HepG2 (cell line): ENCODE measurements around the gene GBP1. TPM values are rescaled to one million over a fixed set of nuclear protein-coding genes. Genes with fewer than 3 reads are reported as not detected.

Experiments
- FOXM1 ChIP-seq: sonication (generic); formaldehyde crosslinking; IDR thresholded peaks from 2 replicates; pipeline ENCODE4 v1.5.0; 2020; ENCODE audit warnings: missing genetic modification reagents
- HNRNPL ChIP-seq: fragments of 200-400 bp; formaldehyde crosslinking; IDR thresholded peaks from 2 replicates; pipeline ENCODE4 v1.6.1; 2017; ENCODE audit warnings: mild to moderate bottlenecking, low read depth, low read length
- ISX ChIP-seq: sonication (generic); formaldehyde crosslinking; conservative IDR thresholded peaks from 2 replicates; pipeline ENCODE4 v1.5.0; 2020; ENCODE audit warnings: missing genetic modification reagents
- NRL ChIP-seq: sonication (generic); formaldehyde crosslinking; IDR thresholded peaks from 2 replicates; pipeline ENCODE4 v1.5.0; 2020; ENCODE audit warnings: missing genetic modification reagents, mild to moderate bottlenecking, moderate library complexity, borderline replicate concordance
- PHF5A ChIP-seq: IDR thresholded peaks from one replicate; pipeline ENCODE4 v1.6.1; 2018; ENCODE audit warnings: low read depth, missing genetic modification reagents; ENCODE audit not compliant: unreplicated experiment
- PLRG1 ChIP-seq: fragments of 450-650 bp; conservative IDR thresholded peaks from 2 replicates; pipeline ENCODE4 v1.6.1; 2016
- RBM39 ChIP-seq: fragments of 200-400 bp; formaldehyde crosslinking; IDR thresholded peaks from one replicate; pipeline ENCODE4 v1.6.1; 2018; ENCODE audit warnings: antibody characterized with exemption, mild to moderate bottlenecking, low read depth, low read length; ENCODE audit not compliant: poor library complexity, severe bottlenecking
- SALL2 ChIP-seq: sonication (generic); formaldehyde crosslinking; IDR thresholded peaks from 2 replicates; pipeline ENCODE4 v1.8.1; 2023; ENCODE audit warnings: mild to moderate bottlenecking, missing genetic modification reagents, inconsistent platforms
- SETDB1 ChIP-seq: sonication (generic); formaldehyde crosslinking; IDR thresholded peaks from 2 replicates; pipeline ENCODE4 v1.5.1; 2020; ENCODE audit warnings: missing genetic modification reagents, mild to moderate bottlenecking, borderline replicate concordance
- USF2 ChIP-seq, 2 experiments: sonication (generic) in 1 of 2; formaldehyde crosslinking in 1 of 2; IDR thresholded peaks; 2 replicates each; pipeline versions ENCODE4 v1.5.1 to v1.6.1; 2011 to 2020; ENCODE audit warnings: borderline replicate concordance in 1 of 2, low read depth in 1 of 2, low read length in 1 of 2, mild to moderate bottlenecking in 1 of 2, missing genetic modification reagents in 1 of 2, moderate library complexity in 1 of 2
- ZBTB34 ChIP-seq: sonication (generic); formaldehyde crosslinking; IDR thresholded peaks from 2 replicates; pipeline ENCODE4 v1.8.0; 2022; ENCODE audit warnings: mild to moderate bottlenecking, missing genetic modification reagents
- ZFP1 ChIP-seq: IDR thresholded peaks from 2 replicates; pipeline ENCODE4 v1.6.1; 2016
- ZFP90 ChIP-seq: sonication (generic); formaldehyde crosslinking; IDR thresholded peaks from 2 replicates; pipeline ENCODE4 v1.8.0; 2022; ENCODE audit warnings: missing genetic modification reagents, mild to moderate bottlenecking, inconsistent platforms, borderline replicate concordance
- ZNF275 ChIP-seq: sonication (generic); formaldehyde crosslinking; IDR thresholded peaks from 2 replicates; pipeline ENCODE4 v1.8.0; 2022; ENCODE audit warnings: missing genetic modification reagents, mild to moderate bottlenecking, inconsistent platforms, borderline replicate concordance
- ZNF343 ChIP-seq: sonication (generic); formaldehyde crosslinking; IDR thresholded peaks from 2 replicates; pipeline ENCODE4 v1.4.0; 2020; ENCODE audit warnings: mild to moderate bottlenecking, missing genetic modification reagents
- polyA plus RNA-seq, 8 experiments: library from polyadenylated mRNA; depleted of rRNA in 3 of 8; stranded (reverse) in 7 of 8; unstranded in 1 of 8; fragments of >200 nt; fragmentation: Illumina TruSeq in 4 of 8; extraction: Trizol in 4 of 8; gene quantifications; 2 replicates each; pipeline versions ENCODE4 v1.2.1 to v1.2.3, GENCODE V29; 2011 to 2016; ENCODE audit warnings: low read depth in 4 of 8, missing spikeins in 1 of 8, mixed read lengths in 1 of 8; ENCODE audit not compliant: insufficient read depth in 1 of 8
- total RNA-seq, 5 experiments: library from RNA; depleted of rRNA; stranded (reverse); fragments of >200 nt; fragmentation: Illumina TruSeq; extraction: Trizol; gene quantifications; 2 replicates each; pipeline ENCODE4 v1.2.3, GENCODE V29; 2016; ENCODE audit warnings: low read depth in 1 of 5
- TF ChIP-seq, protein P1 (sequence below): sonication (generic); formaldehyde crosslinking; conservative IDR thresholded peaks from 2 replicates; pipeline ENCODE4 v1.5.0; 2020; ENCODE audit warnings: missing genetic modification reagents
- TF ChIP-seq, protein P2 (sequence below): sonication (generic); formaldehyde crosslinking; IDR thresholded peaks from 2 replicates; pipeline ENCODE4 v1.4.0; 2020; ENCODE audit warnings: missing genetic modification reagents, borderline replicate concordance

Gene GBP1
- total and polyA plus RNA-seq, 2 of the 13 experiments (the other 11 are each of a cell fraction or from before 2014, with no cell fraction given) = 0.62 to 2.3 TPM

- TF ChIP-seq, protein P1, sequence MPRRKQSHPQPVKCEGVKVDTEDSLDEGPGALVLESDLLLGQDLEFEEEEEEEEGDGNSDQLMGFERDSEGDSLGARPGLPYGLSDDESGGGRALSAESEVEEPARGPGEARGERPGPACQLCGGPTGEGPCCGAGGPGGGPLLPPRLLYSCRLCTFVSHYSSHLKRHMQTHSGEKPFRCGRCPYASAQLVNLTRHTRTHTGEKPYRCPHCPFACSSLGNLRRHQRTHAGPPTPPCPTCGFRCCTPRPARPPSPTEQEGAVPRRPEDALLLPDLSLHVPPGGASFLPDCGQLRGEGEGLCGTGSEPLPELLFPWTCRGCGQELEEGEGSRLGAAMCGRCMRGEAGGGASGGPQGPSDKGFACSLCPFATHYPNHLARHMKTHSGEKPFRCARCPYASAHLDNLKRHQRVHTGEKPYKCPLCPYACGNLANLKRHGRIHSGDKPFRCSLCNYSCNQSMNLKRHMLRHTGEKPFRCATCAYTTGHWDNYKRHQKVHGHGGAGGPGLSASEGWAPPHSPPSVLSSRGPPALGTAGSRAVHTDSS (CRISPR knock-in tag) = no peak
- TF ChIP-seq ZBTB34 (CRISPR knock-in tag) (no peak), SETDB1 (CRISPR knock-in tag) (no peak), USF2 (IDR thresholded peaks at IDR 0.05; ENCODE audit: low read depth, low read length) (no peak), USF2 (CRISPR knock-in tag; IDR thresholded peaks at IDR 0.05; ENCODE audit: borderline replicate concordance) (no peak), SALL2 (no peak), PHF5A (CRISPR knock-in tag) (no peak), HNRNPL (no peak), ZFP90 (CRISPR knock-in tag) (no peak), RBM39 (no peak), ISX (no peak), FOXM1 (CRISPR knock-in tag) (no peak), ZNF343 (CRISPR knock-in tag) (no peak), PLRG1 (no peak), ZFP1 (CRISPR knock-in tag) (peak; percentile 50; the same call in 1 of the 2 replicates), NRL (CRISPR knock-in tag) (no peak), ZNF275 (CRISPR knock-in tag) (no peak)
- TF ChIP-seq, protein P2, sequence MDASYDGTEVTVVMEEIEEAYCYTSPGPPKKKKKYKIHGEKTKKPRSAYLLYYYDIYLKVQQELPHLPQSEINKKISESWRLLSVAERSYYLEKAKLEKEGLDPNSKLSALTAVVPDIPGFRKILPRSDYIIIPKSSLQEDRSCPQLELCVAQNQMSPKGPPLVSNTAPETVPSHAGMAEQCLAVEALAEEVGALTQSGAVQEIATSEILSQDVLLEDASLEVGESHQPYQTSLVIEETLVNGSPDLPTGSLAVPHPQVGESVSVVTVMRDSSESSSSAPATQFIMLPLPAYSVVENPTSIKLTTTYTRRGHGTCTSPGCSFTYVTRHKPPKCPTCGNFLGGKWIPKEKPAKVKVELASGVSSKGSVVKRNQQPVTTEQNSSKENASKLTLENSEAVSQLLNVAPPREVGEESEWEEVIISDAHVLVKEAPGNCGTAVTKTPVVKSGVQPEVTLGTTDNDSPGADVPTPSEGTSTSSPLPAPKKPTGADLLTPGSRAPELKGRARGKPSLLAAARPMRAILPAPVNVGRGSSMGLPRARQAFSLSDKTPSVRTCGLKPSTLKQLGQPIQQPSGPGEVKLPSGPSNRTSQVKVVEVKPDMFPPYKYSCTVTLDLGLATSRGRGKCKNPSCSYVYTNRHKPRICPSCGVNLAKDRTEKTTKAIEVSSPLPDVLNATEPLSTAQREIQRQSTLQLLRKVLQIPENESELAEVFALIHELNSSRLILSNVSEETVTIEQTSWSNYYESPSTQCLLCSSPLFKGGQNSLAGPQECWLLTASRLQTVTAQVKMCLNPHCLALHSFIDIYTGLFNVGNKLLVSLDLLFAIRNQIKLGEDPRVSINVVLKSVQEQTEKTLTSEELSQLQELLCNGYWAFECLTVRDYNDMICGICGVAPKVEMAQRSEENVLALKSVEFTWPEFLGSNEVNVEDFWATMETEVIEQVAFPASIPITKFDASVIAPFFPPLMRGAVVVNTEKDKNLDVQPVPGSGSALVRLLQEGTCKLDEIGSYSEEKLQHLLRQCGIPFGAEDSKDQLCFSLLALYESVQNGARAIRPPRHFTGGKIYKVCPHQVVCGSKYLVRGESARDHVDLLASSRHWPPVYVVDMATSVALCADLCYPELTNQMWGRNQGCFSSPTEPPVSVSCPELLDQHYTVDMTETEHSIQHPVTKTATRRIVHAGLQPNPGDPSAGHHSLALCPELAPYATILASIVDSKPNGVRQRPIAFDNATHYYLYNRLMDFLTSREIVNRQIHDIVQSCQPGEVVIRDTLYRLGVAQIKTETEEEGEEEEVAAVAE (CRISPR knock-in tag) = no peak
Measured at GRCh38 chr1:89044970-89045721, 19.9 kb downstream of the GBP1 start (continued).
